SK-N-SH (cell line): Measurements from ENCODE around the gene LIN28B.

Source experiments
- CTCF ChIP-seq: fragments of 200-600 bp; sonication (generic); IDR thresholded peaks from 2 replicates; pipeline ENCODE4 v1.6.1; 2017; ENCODE audit warnings: antibody characterized with exemption, mild to moderate bottlenecking, moderate library complexity
- EP300 ChIP-seq, 2 experiments: IDR thresholded peaks; 2 replicates each; pipeline versions ENCODE4 v1.4.0 to v1.6.1; 2012; ENCODE audit warnings: borderline replicate concordance in 1 of 2, low read depth in 1 of 2, low read length in 1 of 2
- GATA2 ChIP-seq: sonication (generic); formaldehyde crosslinking; IDR thresholded peaks from 2 replicates; pipeline ENCODE4 v1.5.0; 2020; ENCODE audit warnings: mild to moderate bottlenecking, missing genetic modification reagents
- NFIC ChIP-seq: IDR thresholded peaks from 2 replicates; pipeline ENCODE4 v1.4.0; 2012; ENCODE audit warnings: borderline replicate concordance
- NRF1 ChIP-seq: IDR thresholded peaks from 2 replicates; pipeline ENCODE4 v1.6.1; 2012; ENCODE audit warnings: low read depth, mild to moderate bottlenecking, low read length
- POLR2AphosphoS5 ChIP-seq: IDR thresholded peaks from 2 replicates; pipeline ENCODE4 v1.6.1; 2012; ENCODE audit warnings: low read depth, low read length
- RCOR1 ChIP-seq: fragments of 150-350 bp; IDR thresholded peaks from 2 replicates; pipeline ENCODE4 v1.6.1; 2017; ENCODE audit warnings: antibody characterized with exemption, low read length
- RFX5 ChIP-seq: IDR thresholded peaks from 2 replicates; pipeline ENCODE4 v1.6.1; 2012; ENCODE audit warnings: mild to moderate bottlenecking, improper control_type of control experiment, low read length
- RXRA ChIP-seq: IDR thresholded peaks from 2 replicates; pipeline ENCODE4 v1.4.0; 2012; ENCODE audit warnings: low read depth, mild to moderate bottlenecking, borderline replicate concordance
- USF2 ChIP-seq: fragments of 150-350 bp; IDR thresholded peaks from 2 replicates; pipeline ENCODE4 v1.6.1; 2017; ENCODE audit warnings: antibody characterized with exemption, low read length, low read depth, borderline replicate concordance
- YY1 ChIP-seq: IDR thresholded peaks from 2 replicates; pipeline ENCODE4 v1.4.0; 2012; ENCODE audit warnings: low read depth, mild to moderate bottlenecking

- TF ChIP-seq CTCF (no peak), NFIC (no peak), NRF1 (no peak), EP300 (IDR thresholded peaks at IDR 0.05; ENCODE audit: borderline replicate concordance in 1 of 2, low read depth in 1 of 2, low read length in 1 of 2) (no peak), RFX5 (no peak), USF2 (no peak), RXRA (no peak), POLR2AphosphoS5 (no peak), RCOR1 (no peak), GATA2 (CRISPR knock-in tag) (no peak), YY1 (no peak)
Measured at GRCh38 chr6:105043979-105044378, 87.1 kb downstream of the LIN28B start.
